ENCODE measurements around the gene TBATA. TPM values are rescaled to one million over a fixed set of nuclear protein-coding genes. Genes with fewer than 3 reads are reported as not detected.

The TBATA gene
- polyA plus RNA-seq, 3 donors: not detected

GRCh38 chr10:70751356-70751755 lies 33.8 kb downstream of the TBATA start:
- Mint-ChIP-seq H3K9me3 (peaks cover 0 to 2% (median 0%) of the 10 kb centered on the region in 7 donors), H3K4me3 (no peak overlapping the region), H3K4me1 (peaks cover 5% of the 10 kb centered on the region), H3K27ac (no peak overlapping the region), H3K27me3 (ENCODE audit: low read depth in 3 of 3) (peaks cover 0 to 4% (median 2%) of the 10 kb centered on the region in 3 donors), H3K36me3 (no peaks in the 10 kb centered on the region)
- Histone ChIP-seq H3K36me3 (replicated peaks in 1 of 2; ENCODE audit: control insufficient read depth in 1 of 2, insufficient read depth in 2 of 2, low read length in 2 of 2) (no peaks in the 10 kb centered on the region), H3K27ac (ENCODE audit: low read depth in 1 of 2, low read length in 2 of 2) (no peak overlapping the region), H2AFZ (ENCODE audit: insufficient read depth, low read depth, low read length, poor library complexity, severe bottlenecking) (no peak overlapping the region), H3K9me3 (replicated peaks in 1 of 2; ENCODE audit: control insufficient read depth in 1 of 2, insufficient read depth in 1 of 2, low read length in 2 of 2) (no peaks in the 10 kb centered on the region), H4K20me1 (ENCODE audit: insufficient read depth, low read length) (no peaks in the 10 kb centered on the region), H3K4me3 (replicated peaks in 1 of 3; ENCODE audit: low read depth in 2 of 3, low read length in 3 of 3) (no peak overlapping the region), H3K4me1 (ENCODE audit: control insufficient read depth in 1 of 2, insufficient read depth in 2 of 2, low read length in 2 of 2) (peaks cover 0 to 8% of the 10 kb centered on the region in 2 donors), H3K27me3 (ENCODE audit: control insufficient read depth in 2 of 2, insufficient read depth in 2 of 2, low read length in 2 of 2) (no peaks in the 10 kb centered on the region), H3K9ac (ENCODE audit: insufficient read depth, low read length, poor library complexity, severe bottlenecking) (no peak overlapping the region), H3K79me2 (ENCODE audit: insufficient read depth, low read length) (no peaks in the 10 kb centered on the region), H3K4me2 (replicated peaks; ENCODE audit: extremely low read depth, low read length, poor library complexity, severe bottlenecking) (no peak overlapping the region)
- WGBS (ENCODE audit: insufficient coverage): 99% methylated on average over 7 of the region's 9 CpGs
- TF ChIP-seq CTCF (IDR thresholded peaks at IDR 0.05): no peak
- DNase-seq: no peak
- intact Hi-C loops (cut with micrococcal nuclease): no loop called here

- peaks cover 0 to 7% (median 0%) of the 10 kb centered on the region in 7 donors for H3K9me3 Mint-ChIP-seq
- Histone ChIP-seq H2AFZ (ENCODE audit: insufficient read depth, low read depth, low read length, poor library complexity, severe bottlenecking) (no peak overlapping the region), H3K79me2 (ENCODE audit: insufficient read depth, low read length) (no peaks in the 10 kb centered on the region), H3K27me3 (ENCODE audit: control insufficient read depth in 2 of 2, insufficient read depth in 2 of 2, low read length in 2 of 2) (no peaks in the 10 kb centered on the region), H3K9ac (ENCODE audit: insufficient read depth, low read length, poor library complexity, severe bottlenecking) (no peak overlapping the region), H3K36me3 (replicated peaks in 1 of 2; ENCODE audit: control insufficient read depth in 1 of 2, insufficient read depth in 2 of 2, low read length in 2 of 2) (no peaks in the 10 kb centered on the region), H3K4me3 (replicated peaks in 1 of 3; ENCODE audit: low read depth in 2 of 3, low read length in 3 of 3) (no peak overlapping the region), H3K27ac (ENCODE audit: low read depth in 1 of 2, low read length in 2 of 2) (no peak overlapping the region), H3K4me1 (ENCODE audit: control insufficient read depth in 1 of 2, insufficient read depth in 2 of 2, low read length in 2 of 2) (peaks cover under 1 to 12% of the 10 kb centered on the region in 2 donors), H3K4me2 (replicated peaks; ENCODE audit: extremely low read depth, low read length, poor library complexity, severe bottlenecking) (no peak overlapping the region), H3K9me3 (replicated peaks in 1 of 2; ENCODE audit: control insufficient read depth in 1 of 2, insufficient read depth in 1 of 2, low read length in 2 of 2) (no peaks in the 10 kb centered on the region), H4K20me1 (ENCODE audit: insufficient read depth, low read length) (no peaks in the 10 kb centered on the region)
- peaks cover 0 to 4% (median 2%) of the 10 kb centered on the region in 3 donors for H3K27me3 Mint-ChIP-seq (ENCODE audit: low read depth in 3 of 3)
- 80% methylated on average over 2 of the region's 3 CpGs for WGBS (ENCODE audit: insufficient coverage)
- no peak for DNase-seq
- peaks cover 5% of the 10 kb centered on the region for H3K4me1 Mint-ChIP-seq
- H3K27ac Mint-ChIP-seq: no peak overlapping the region
- H3K36me3 Mint-ChIP-seq: no peaks in the 10 kb centered on the region
- no peak for TF ChIP-seq CTCF (IDR thresholded peaks at IDR 0.05)
- intact Hi-C loops (cut with micrococcal nuclease): no loop called here
- H3K4me3 Mint-ChIP-seq: no peak overlapping the region
Measured at GRCh38 chr10:70750156-70750703, 34.9 kb downstream of the TBATA start.
